ENCODE measurements around the gene TLCD3A.

Gene TLCD3A

DNA sequence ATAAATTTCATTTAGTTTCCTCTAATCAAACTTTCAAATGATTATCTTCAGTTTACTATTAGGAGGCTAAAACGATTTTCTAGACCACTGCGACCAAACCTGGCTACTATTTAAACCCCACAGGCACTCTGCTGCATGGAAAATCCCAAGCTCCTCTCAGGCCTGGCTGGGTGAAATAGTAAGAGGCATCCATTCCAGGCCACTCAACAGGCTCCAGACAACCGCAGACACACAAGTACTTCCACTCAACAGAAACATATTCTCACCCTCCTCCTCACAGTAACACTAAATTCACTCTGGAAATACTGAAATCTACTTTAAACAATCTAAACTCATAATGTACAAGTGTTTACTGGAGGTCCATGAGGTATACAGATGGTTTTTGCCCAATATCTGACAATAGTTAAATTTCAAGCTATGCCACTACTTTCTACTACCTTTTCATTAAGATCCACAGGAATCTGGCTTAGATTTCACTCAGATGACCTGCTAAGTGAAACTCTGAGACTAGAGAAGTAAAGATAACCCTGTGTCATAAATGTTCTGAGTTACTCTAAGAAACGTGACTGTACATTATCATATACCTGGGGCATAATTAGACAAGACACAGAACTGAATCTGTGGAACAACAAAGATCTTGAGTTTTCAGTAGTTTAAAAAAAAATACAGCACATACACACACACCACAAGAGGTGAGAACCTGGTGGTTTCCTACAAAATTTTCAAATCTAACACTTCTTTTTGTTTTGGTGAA is 28.1 kb upstream of the TLCD3A start:
- Histone ChIP-seq H3K4me3 (ENCODE audit: low read depth, low read length) (no peak overlapping the region), H3K27ac (no peak overlapping the region), H3K27me3 (replicated peaks) (no peaks in the 10 kb centered on the region), H3K36me3 (replicated peaks) (peaks cover 18% of the 10 kb centered on the region)
- no peak for DNase-seq
- TF ChIP-seq, protein P1, sequence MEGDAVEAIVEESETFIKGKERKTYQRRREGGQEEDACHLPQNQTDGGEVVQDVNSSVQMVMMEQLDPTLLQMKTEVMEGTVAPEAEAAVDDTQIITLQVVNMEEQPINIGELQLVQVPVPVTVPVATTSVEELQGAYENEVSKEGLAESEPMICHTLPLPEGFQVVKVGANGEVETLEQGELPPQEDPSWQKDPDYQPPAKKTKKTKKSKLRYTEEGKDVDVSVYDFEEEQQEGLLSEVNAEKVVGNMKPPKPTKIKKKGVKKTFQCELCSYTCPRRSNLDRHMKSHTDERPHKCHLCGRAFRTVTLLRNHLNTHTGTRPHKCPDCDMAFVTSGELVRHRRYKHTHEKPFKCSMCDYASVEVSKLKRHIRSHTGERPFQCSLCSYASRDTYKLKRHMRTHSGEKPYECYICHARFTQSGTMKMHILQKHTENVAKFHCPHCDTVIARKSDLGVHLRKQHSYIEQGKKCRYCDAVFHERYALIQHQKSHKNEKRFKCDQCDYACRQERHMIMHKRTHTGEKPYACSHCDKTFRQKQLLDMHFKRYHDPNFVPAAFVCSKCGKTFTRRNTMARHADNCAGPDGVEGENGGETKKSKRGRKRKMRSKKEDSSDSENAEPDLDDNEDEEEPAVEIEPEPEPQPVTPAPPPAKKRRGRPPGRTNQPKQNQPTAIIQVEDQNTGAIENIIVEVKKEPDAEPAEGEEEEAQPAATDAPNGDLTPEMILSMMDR (IDR thresholded peaks at IDR 0.05; ENCODE audit: low read depth, low read length, missing control alignments) = no peak
- in situ Hi-C loops (cut with HindIII; ENCODE audit: low pct_ligation_motif_present, low sequenced_read_pairs) = no loop called here

DNA sequence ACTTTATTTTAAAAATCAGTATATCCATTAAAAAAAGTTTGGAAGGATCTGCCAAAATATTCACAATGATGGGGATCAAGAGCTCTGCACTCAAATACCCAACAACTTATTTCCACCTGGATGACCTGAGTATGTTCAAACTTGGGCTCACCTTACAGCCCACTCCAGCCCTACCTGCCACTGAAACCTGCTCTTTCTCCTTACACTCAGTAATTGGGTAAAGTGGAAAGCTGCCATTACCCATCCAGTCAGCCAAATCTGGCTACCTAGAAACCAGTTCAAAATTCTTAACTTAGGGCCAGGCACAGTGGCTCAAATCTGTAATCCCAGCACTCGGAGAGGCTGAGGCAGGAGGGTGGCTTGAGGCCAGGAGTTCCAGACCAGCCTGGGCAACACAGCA is 27.4 kb upstream of the TLCD3A start:
- no peaks in the 10 kb centered on the region for H3K27me3 ChIP-seq (replicated peaks)
- H3K27ac ChIP-seq = no peak overlapping the region
- TF ChIP-seq, protein P1 (IDR thresholded peaks at IDR 0.05; ENCODE audit: low read depth, low read length, missing control alignments) = no peak
- H3K36me3 ChIP-seq (replicated peaks) = peaks cover 24% of the 10 kb centered on the region
- H3K4me3 ChIP-seq (ENCODE audit: low read depth, low read length) = no peak overlapping the region
- DNase-seq = no peak
- in situ Hi-C loops (cut with HindIII; ENCODE audit: low pct_ligation_motif_present, low sequenced_read_pairs) = no loop called here

DNA sequence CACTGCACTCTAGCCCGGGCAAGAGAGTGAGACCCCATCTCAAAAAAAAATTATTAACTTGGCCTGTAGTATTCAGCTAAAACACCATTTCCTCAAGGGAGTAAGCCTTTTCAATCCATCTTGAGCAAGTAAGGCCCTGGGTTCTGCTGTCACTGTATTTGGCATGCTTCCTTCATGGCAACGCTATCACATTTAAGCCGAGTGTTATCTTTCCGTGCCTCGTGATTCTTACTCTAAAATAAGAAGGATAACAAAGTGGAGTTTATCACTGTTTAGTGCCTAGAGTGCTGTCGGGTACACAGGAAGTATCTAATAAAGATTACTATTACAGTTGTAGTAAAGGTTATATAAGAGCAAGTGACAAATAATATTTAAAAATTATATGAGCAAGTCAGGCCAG is 26.5 kb upstream of the TLCD3A start:
- TF ChIP-seq, protein P1 (IDR thresholded peaks at IDR 0.05; ENCODE audit: low read depth, low read length, missing control alignments) = no peak

DNA sequence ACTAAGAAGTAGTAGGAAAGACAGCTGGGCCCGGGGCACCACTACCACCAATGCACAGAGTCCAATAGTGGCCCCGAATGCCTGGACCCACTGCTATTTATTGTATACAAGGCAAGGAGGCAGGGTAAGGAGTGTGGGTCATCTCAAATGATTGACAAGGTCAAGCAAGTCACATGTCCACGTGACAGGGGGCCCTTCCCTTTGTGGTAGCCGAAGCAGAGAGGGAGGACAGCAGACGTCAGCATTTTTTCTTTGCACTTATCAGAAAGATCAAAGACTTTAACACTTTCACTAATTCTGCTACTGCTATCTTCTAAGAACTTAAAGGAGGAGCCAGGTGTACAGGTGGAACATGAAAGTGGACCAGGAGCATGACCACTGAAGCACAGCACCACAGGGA is 24.3 kb upstream of the TLCD3A start:
- Histone ChIP-seq H3K27me3 (replicated peaks) (no peaks in the 10 kb centered on the region), H3K36me3 (replicated peaks) (peaks cover 28% of the 10 kb centered on the region), H3K27ac (no peak overlapping the region), H3K4me3 (ENCODE audit: low read depth, low read length) (no peak overlapping the region)
- TF ChIP-seq, protein P1 (IDR thresholded peaks at IDR 0.05; ENCODE audit: low read depth, low read length, missing control alignments) = no peak
- in situ Hi-C loops (cut with HindIII; ENCODE audit: low pct_ligation_motif_present, low sequenced_read_pairs) = no loop called here
- no peak for DNase-seq

More for the DNA sequence above, 26.5 kb upstream of the TLCD3A start:
- DNase-seq = no peak
- Histone ChIP-seq H3K36me3 (replicated peaks) (peaks cover 28% of the 10 kb centered on the region), H3K27ac (no peak overlapping the region), H3K27me3 (replicated peaks) (no peaks in the 10 kb centered on the region), H3K4me3 (ENCODE audit: low read depth, low read length) (no peak overlapping the region)
- in situ Hi-C loops (cut with HindIII; ENCODE audit: low pct_ligation_motif_present, low sequenced_read_pairs) = no loop called here

DNA sequence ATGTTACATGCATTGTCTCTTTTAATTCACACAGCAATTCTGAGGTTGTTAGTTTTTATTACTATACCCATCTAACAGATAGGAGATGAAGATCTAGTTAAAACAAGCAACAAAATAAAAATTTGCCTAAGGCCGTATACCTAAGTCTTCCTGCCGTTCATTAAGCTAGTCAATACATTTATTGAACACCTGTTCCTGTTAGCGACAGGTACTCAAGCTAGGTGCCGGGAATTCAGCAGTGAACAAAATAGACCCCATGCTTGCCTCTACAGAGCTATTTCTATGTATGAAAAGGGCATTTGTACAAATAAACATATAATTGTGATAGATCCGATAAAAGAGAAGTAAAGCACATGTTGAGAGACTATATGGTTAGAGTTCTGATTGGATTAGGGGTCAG is 14.3 kb upstream of the TLCD3A start:
- Histone ChIP-seq H3K36me3 (replicated peaks) (no peaks in the 10 kb centered on the region), H3K27me3 (replicated peaks) (no peaks in the 10 kb centered on the region), H3K4me3 (ENCODE audit: low read depth, low read length) (no peak overlapping the region), H3K27ac (no peak overlapping the region)
- no peak for DNase-seq
- in situ Hi-C loops (cut with HindIII; ENCODE audit: low pct_ligation_motif_present, low sequenced_read_pairs) = no loop called here
- TF ChIP-seq, protein P1 (IDR thresholded peaks at IDR 0.05; ENCODE audit: low read depth, low read length, missing control alignments) = no peak

All from brain microvascular endothelial cell (primary cell).